ENCODE results near the gene GALM. TPM values are rescaled to one million over a fixed set of nuclear protein-coding genes. Genes with fewer than 3 reads are reported as not detected.
"Not testable (repeated sequence)": the region's sequence is repeated elsewhere in the genome, so short reads cannot be mapped to it uniquely, and the experiment has no call there.

Gene GALM
- polyA plus RNA-seq, 1 donor from 2014 or later, result not detected

GRCh38 chr2:38713338-38713737 is 47.4 kb downstream of the GALM start:
- no peak overlapping the region for H2AFZ ChIP-seq (ENCODE audit: low read depth, low read length)
- no peak overlapping the region for H3K9ac ChIP-seq (ENCODE audit: low read length)
- no peak overlapping the region for H3K4me3 ChIP-seq (ENCODE audit: low read length)
- TF ChIP-seq EP300 (conservative IDR thresholded peaks at IDR 0.05; ENCODE audit: poor library complexity, severe bottlenecking) (no peak), POLR2AphosphoS5 (IDR thresholded peaks at IDR 0.05) (no peak), TAF1 (IDR thresholded peaks at IDR 0.05; ENCODE audit: low read depth) (no peak), CTCF (IDR thresholded peaks at IDR 0.05; ENCODE audit: poor library complexity, severe bottlenecking) (no peak), EZH2 (IDR thresholded peaks at IDR 0.05; ENCODE audit: borderline replicate concordance, insufficient read depth, low read length, poor library complexity, severe bottlenecking) (no peak), REST (IDR thresholded peaks at IDR 0.05; ENCODE audit: borderline replicate concordance) (no peak), RAD21 (conservative IDR thresholded peaks at IDR 0.05) (no peak), MXI1 (conservative IDR thresholded peaks at IDR 0.05; ENCODE audit: poor library complexity, severe bottlenecking) (no peak), SMC3 (conservative IDR thresholded peaks at IDR 0.05; ENCODE audit: poor library complexity) (no peak)
- H3K27me3 ChIP-seq (ENCODE audit: insufficient read depth, low read depth, low read length), result no peaks in the 10 kb centered on the region
- no peak overlapping the region for H3K4me2 ChIP-seq (ENCODE audit: low read length)
- H3K9me3 ChIP-seq (ENCODE audit: low read length), result no peaks in the 10 kb centered on the region
- H3K9me2 ChIP-seq (ENCODE audit: insufficient read depth, low read length), result no peaks in the 10 kb centered on the region
- H3F3A ChIP-seq (ENCODE audit: insufficient read depth, low read length, poor library complexity, severe bottlenecking), result no peaks in the 10 kb centered on the region
- no peaks in the 10 kb centered on the region for H4K20me1 ChIP-seq (ENCODE audit: insufficient read depth)
- no peaks in the 10 kb centered on the region for H3K79me2 ChIP-seq (replicated peaks; ENCODE audit: insufficient read depth, low read length)
- H3K27ac ChIP-seq (ENCODE audit: low read length), result no peak overlapping the region
- H3K36me3 ChIP-seq (ENCODE audit: insufficient read depth, low read length), result no peaks in the 10 kb centered on the region

GRCh38 chr2:38714941-38715340 is 49.0 kb downstream of the GALM start:
- not testable (repeated sequence) for H4K20me1 ChIP-seq (ENCODE audit: insufficient read depth); H2AFZ ChIP-seq (ENCODE audit: low read depth, low read length); H3K27me3 ChIP-seq (ENCODE audit: insufficient read depth, low read depth, low read length); H3K4me3 ChIP-seq (ENCODE audit: low read length); H3K9me2 ChIP-seq (ENCODE audit: insufficient read depth, low read length); H3K79me2 ChIP-seq (replicated peaks; ENCODE audit: insufficient read depth, low read length); H3K9me3 ChIP-seq (ENCODE audit: low read length); H3K9ac ChIP-seq (ENCODE audit: low read length); H3K27ac ChIP-seq (ENCODE audit: low read length); H3F3A ChIP-seq (ENCODE audit: insufficient read depth, low read length, poor library complexity, severe bottlenecking); H3K4me2 ChIP-seq (ENCODE audit: low read length); H3K36me3 ChIP-seq (ENCODE audit: insufficient read depth, low read length)

- no peak overlapping the region for H3K4me2 ChIP-seq (ENCODE audit: low read length)
- no peaks in the 10 kb centered on the region for H3K9me3 ChIP-seq (ENCODE audit: low read length)
- H3K9me2 ChIP-seq (ENCODE audit: insufficient read depth, low read length), result no peaks in the 10 kb centered on the region
Measured at GRCh38 chr2:38716185-38716584, 50.3 kb downstream of the GALM start.

More at GRCh38 chr2:38716185-38716584, 50.3 kb downstream of the GALM start:
- Histone ChIP-seq H3K27me3 (ENCODE audit: insufficient read depth, low read depth, low read length) (no peaks in the 10 kb centered on the region), H4K20me1 (ENCODE audit: insufficient read depth) (no peaks in the 10 kb centered on the region), H3K36me3 (ENCODE audit: insufficient read depth, low read length) (no peaks in the 10 kb centered on the region), H2AFZ (ENCODE audit: low read depth, low read length) (no peak overlapping the region), H3K4me3 (ENCODE audit: low read length) (no peak overlapping the region), H3F3A (ENCODE audit: insufficient read depth, low read length, poor library complexity, severe bottlenecking) (no peaks in the 10 kb centered on the region), H3K79me2 (replicated peaks; ENCODE audit: insufficient read depth, low read length) (no peaks in the 10 kb centered on the region), H3K9ac (ENCODE audit: low read length) (no peak overlapping the region), H3K27ac (ENCODE audit: low read length) (no peak overlapping the region)
- TF ChIP-seq EP300 (conservative IDR thresholded peaks at IDR 0.05; ENCODE audit: poor library complexity, severe bottlenecking), result no peak
- no peak for TF ChIP-seq EZH2 (IDR thresholded peaks at IDR 0.05; ENCODE audit: borderline replicate concordance, insufficient read depth, low read length, poor library complexity, severe bottlenecking)
- TF ChIP-seq REST (IDR thresholded peaks at IDR 0.05; ENCODE audit: borderline replicate concordance), result no peak
- no peak for TF ChIP-seq SMC3 (conservative IDR thresholded peaks at IDR 0.05; ENCODE audit: poor library complexity)
- no peak for TF ChIP-seq RAD21 (conservative IDR thresholded peaks at IDR 0.05)
- no peak for TF ChIP-seq TAF1 (IDR thresholded peaks at IDR 0.05; ENCODE audit: low read depth)
- no peak for TF ChIP-seq POLR2AphosphoS5 (IDR thresholded peaks at IDR 0.05)
- no peak for TF ChIP-seq CTCF (IDR thresholded peaks at IDR 0.05; ENCODE audit: poor library complexity, severe bottlenecking)
- no peak for TF ChIP-seq MXI1 (conservative IDR thresholded peaks at IDR 0.05; ENCODE audit: poor library complexity, severe bottlenecking)
